ENCODE data around the gene DIS3L2.

DIS3L2 gene

GRCh38 chr2:231920795-231921194, 40.7 kb upstream of the DIS3L2 start:
- DNase-seq (ENCODE audit: extremely low read depth, low read depth) = no peak
- no peak for TF ChIP-seq CTCF (IDR thresholded peaks at IDR 0.05; ENCODE audit: low read depth, low read length)

DNA sequence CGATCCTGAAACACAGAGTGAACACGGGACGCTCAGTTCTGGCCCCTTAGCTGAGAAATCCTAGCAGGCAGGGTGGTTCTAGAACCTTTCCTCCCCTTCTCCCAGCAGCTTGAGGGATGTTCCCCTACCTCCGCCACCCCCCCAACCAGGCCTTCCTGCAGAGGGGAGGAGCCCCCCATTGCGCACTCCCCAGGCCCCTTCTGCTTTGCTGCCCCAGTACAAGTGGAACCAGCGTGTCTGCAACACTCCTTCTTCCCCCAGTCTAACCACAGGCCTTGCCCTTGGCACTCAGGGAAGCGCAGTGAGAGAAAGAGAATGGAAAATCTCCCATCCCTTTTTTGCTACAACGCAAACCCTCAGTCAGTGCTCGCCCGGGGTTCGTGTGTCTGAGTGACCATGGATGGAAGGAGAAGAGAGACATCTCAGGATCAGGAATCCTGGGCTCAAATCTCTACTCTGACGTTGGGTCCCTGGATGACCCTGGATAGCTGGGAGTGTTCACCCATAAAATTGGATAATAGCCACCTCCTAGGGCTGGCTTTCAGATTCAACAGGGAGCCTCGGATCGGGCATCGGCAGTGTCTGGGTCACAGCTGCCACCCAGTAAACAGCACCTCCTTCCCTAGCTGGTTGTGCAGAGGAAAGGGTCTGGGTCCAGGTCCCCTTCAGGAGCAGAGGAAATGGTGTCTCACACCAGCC, 39.1 kb upstream of the DIS3L2 start:
- no peak for DNase-seq (ENCODE audit: extremely low read depth, low read depth)
- no peak for TF ChIP-seq CTCF (IDR thresholded peaks at IDR 0.05; ENCODE audit: low read depth, low read length)

- no peak for TF ChIP-seq CTCF (IDR thresholded peaks at IDR 0.05; ENCODE audit: low read depth, low read length)
- no peak for DNase-seq (ENCODE audit: extremely low read depth, low read depth)
Observed at GRCh38 chr2:231923010-231923344, 38.5 kb upstream of the DIS3L2 start.

DNA sequence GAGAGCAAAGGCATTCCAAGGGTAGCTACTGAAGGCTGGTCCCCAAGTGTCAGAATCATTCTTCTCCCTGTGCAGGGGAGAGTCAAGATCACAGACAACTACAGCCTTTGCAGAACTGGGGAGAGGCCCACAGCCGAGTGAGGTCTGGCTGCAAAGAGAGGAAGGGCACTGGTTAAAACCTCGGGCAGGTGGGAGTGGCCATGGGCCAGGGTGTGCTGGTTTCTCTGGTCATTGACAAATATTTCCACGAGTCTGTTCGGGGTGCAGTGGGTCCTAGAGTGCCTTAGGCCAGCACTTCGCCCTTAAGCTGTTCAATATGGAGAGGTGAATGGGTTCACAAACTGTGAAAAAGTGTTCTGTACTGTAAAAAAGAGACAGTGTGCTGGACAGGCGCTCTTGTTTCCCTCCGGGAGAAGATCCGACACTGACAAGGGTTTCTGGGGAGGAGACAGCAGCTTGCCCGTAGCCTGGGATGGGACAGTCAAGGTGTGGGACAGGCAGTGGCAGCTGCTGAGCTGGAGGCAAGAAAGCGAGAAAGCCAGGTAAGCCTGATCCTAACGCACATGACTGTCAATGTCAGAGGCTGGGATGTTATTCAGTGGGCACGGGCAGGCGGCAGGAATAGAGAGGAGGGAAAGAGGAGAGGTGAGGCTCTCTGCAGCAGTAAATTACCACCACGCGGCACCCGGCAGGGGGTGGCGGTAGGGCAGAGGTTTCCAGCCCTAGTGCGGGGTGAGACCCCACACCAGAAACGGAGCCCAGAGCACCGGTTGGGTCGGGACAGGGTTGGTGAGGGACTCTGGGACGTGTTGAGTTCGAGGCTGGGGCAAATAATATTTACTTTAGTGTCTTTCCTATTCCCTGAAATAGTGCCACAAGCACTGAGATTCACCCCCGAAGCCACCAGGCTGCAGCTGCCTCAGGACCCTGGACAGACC, 37.3 kb upstream of the DIS3L2 start:
- no peak for TF ChIP-seq CTCF (IDR thresholded peaks at IDR 0.05; ENCODE audit: low read depth, low read length)
- DNase-seq (ENCODE audit: extremely low read depth, low read depth) = no peak

DNA sequence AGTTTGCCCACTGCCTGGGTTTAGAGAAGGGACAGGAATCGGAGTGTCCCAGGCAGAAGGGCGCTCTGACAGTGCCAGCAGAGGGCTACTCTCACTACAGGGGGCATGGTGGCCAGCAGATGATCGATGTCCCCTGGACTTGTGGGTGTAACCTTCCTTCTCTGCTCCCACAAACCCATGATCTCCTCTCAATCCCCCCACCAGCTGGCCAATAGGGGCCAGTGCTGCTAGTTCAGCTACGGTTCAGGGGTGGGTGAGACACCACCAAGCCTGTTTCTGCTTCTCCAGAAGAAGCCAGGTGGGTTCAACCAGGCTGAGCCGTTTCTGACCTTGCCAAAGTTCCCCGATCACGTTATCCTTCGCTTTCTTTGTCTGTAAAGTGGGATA, 36.6 kb upstream of the DIS3L2 start:
- no peak for DNase-seq (ENCODE audit: extremely low read depth, low read depth)
- no peak for TF ChIP-seq CTCF (IDR thresholded peaks at IDR 0.05; ENCODE audit: low read depth, low read length)

DNA sequence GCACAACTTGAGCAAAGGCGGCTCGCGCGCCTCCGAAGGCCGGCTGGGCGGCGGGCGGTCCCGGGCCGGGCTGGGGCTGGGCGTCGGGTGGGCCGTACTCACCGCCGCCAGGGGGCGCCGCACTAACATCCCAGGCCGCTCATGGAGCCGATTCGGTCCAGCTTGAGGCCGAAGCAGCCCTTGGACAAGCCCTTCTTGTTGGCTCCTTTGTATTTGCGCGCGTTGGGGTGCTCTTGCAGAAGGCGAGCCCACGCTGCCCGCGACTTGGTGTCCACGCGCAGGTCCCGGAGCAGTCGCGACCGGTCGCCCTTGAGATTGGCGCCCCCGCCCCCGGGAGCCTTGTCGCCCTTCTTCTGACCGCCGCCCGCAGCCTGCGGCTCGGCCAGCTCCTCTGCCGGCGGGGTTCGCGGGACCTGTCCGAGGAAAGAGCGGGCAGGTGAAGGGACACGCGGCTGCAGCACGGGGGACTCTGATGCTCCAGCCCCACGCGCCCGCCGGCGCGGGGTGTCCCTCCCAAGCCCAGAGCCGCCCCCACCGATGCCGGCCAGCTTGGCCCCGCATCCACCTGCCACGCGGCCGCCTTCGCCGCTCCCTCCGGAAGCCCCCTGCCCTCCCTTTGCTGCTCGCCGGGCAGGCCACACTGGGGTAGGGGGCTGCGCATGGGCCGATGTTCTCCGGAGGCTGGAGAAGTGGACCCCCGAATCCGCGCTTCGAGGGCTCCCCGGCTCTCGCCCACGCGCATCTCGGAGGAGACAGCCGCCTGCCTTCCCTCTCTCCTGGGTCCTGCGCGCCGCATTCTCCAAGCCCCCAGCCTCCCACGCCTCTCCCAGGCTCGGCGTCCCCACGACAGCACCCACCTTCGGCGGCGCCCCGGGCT, 36.0 kb upstream of the DIS3L2 start:
- DNase-seq (ENCODE audit: extremely low read depth, low read depth) = peak; percentile 67
- peak; percentile 59 for TF ChIP-seq CTCF (IDR thresholded peaks at IDR 0.05; ENCODE audit: low read depth, low read length)

Data from AG09319 (cell line).